Hepatocyte (in vitro differentiated cells): ENCODE results near the gene DBT.

Experiments used
- EZH2 ChIP-seq: fragments of 200-600 bp; sonication (generic); IDR thresholded peaks from 2 replicates; pipeline ENCODE4 v1.6.1; 2016; ENCODE audit warnings: antibody characterized with exemption, mild to moderate bottlenecking, borderline replicate concordance
- TF ChIP-seq, protein P1 (sequence below): fragments of 200-600 bp; sonication (generic); IDR thresholded peaks from 2 replicates; pipeline ENCODE4 v1.5.1; 2016; ENCODE audit warnings: antibody characterized with exemption, mild to moderate bottlenecking; ENCODE audit not compliant: poor library complexity

DNA sequence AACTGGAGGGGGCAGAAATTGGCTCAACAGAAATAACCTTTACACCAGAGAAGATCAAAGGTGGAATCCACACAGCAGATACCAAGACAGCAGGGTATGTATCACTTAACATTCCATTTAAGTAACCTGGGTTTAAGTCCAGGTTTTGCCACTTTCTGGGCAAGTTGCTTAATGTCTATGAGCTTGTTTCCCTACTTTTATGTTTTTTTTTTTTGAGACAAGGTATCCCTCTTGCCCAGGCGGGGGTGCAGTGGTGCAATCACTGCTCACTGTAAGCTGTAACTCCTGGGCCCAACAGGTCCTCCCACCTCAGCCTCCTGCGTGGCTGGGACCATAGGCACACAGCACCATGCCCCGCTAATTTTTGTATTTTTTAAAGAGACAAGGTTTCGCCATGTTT, 18.6 kb upstream of the DBT start:
- TF ChIP-seq, protein P1, sequence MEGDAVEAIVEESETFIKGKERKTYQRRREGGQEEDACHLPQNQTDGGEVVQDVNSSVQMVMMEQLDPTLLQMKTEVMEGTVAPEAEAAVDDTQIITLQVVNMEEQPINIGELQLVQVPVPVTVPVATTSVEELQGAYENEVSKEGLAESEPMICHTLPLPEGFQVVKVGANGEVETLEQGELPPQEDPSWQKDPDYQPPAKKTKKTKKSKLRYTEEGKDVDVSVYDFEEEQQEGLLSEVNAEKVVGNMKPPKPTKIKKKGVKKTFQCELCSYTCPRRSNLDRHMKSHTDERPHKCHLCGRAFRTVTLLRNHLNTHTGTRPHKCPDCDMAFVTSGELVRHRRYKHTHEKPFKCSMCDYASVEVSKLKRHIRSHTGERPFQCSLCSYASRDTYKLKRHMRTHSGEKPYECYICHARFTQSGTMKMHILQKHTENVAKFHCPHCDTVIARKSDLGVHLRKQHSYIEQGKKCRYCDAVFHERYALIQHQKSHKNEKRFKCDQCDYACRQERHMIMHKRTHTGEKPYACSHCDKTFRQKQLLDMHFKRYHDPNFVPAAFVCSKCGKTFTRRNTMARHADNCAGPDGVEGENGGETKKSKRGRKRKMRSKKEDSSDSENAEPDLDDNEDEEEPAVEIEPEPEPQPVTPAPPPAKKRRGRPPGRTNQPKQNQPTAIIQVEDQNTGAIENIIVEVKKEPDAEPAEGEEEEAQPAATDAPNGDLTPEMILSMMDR, result no peak
- no peak for TF ChIP-seq EZH2
